Middle frontal gyrus (tissue), 1 donor: ENCODE measurements around the gene OTULIN.

ENCODE experiments used
- DNase-seq: peaks from one replicate; pipeline ENCODE4 v3.0.0-alpha.2; 2015; ENCODE audit warnings: low spot score; ENCODE audit errors: extremely low spot score

The OTULIN gene

GRCh38 chr5:14741131-14741530 lies 76.6 kb downstream of the OTULIN start:
- no peak for DNase-seq

DNA sequence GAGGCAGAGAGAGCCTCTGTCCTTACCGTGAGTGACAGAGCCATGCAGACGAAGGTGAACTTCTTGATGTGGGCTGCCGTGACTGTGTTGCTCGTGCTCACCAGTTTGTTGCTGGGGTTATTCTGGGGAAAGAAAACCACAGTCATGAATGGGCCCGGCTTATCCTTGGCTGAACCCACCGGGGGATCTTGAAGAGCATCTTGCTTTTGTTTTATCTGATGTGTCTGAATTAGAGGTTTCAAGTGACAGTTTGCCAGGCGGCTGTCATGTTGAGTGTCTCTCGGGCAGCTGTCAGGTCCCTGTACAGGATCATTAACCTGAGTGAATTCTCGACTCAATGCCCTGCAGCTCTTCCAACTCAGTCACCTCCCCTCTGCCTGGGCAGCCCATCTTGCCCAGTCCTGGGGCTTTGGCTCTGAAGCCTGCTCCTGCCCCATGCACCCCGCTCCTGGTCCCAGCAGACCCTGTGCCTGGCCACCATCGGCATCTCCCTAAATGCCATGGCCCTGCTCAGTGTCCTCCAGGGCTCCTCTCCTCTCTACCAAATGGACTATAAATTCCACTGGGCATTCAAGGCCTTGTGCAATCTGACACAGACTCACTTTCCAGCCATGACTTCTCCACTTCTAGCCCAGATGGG lies 77.4 kb downstream of the OTULIN start:
- no peak for DNase-seq

DNA sequence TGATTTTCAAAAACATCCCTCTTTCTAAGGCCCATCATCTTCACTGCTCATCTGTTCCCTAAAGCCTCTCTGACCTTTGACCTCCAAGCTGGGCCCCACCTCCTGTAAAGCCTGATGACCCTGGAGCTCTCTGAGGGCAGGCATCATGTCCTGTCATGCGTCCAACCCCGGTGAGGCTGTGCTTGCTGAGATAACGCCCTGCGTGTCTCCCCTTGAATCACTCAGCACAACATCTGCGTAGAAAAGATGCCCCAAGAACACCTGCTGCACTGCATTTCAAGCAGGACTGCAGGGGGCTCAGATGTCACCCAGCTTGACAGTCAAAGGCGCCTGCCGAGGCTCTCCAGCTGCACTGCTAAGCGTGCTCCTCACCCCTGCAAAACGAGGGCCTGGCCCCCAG lies 78.0 kb downstream of the OTULIN start:
- no peak for DNase-seq

- no peak for DNase-seq
Measured at GRCh38 chr5:14743601-14744295, 79.2 kb downstream of the OTULIN start.

DNA sequence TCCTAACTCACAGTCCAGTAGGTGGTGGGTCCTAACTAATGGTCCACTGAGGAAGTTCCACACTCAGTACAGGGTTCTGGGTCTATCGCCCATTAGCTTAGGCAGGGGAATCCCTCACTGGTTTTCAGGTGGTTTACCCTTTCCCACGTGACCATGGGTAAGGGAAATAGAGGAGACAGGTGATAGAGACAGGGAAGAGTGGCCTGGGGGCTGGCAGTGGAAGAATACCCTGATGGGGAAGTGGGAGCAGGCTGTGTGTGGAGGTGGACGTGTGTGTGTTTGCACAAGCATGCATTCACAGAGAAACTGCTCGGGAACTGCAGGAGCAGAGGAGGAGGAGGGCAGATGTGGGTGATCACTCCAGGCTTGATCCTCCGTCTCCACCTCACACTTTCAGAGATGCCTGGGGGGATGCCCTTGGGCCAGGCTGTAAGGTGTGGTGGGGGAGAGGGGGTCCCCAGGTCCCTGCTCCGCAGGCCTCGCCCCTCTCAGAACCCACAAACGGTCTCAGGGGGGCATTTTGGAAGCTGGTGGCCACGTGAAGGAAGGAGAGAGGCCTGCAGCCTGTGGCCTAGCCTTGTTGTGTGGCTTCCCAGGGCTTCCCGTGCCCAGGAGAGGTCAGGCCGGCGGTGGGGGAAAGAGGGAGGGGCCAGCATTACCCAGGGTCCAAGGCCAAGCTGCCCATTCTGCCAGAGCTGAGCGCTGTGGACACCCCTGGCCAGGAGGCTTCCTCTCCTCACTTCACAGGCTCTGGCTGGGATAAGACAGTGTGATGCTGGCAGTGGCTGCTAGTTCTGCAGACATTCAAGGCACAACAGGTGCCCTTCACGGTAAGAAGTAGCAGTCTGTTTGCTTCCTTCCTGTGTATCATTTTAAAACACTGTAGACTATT lies 80.0 kb downstream of the OTULIN start:
- no peak for DNase-seq

GRCh38 chr5:14745188-14745563 lies 80.7 kb downstream of the OTULIN start:
- no peak for DNase-seq

- DNase-seq: no peak
Measured at GRCh38 chr5:14745753-14746152, 81.2 kb downstream of the OTULIN start.

DNA sequence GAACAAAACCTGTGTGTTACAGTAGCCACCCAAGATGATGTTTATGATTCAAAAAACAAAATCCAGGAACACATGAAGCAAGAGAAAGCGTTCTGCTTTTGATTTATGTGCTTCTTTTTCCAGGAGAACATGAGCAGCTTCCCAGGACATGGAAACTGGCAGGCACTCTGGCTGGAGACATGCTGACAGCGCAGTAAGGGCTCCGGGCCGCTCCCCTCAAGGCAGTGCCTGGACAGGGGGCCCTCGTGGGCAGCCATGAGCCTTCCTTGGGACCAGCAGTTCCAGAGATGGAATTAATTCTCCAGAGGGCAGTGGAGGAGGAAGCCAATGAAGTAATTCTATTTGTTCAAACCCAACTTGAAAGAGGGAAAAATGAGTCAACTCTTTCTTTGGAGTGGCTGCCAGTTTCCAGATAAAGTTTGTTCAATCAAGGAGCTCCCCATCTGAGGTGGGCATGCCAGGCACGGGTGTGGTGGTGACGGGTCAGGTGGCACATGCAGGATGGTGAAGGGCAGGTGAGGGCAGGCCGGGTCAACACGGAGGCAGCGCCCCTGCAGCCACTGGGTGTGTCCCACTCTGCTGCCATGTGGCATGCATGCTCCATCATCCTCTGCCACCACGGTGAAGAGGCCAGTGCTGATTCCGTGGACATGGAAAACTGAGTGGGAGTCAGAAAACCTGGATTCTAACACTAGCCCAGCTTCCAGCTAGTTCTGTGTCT lies 83.8 kb downstream of the OTULIN start:
- DNase-seq: no peak
